GM23338 (cell line): ENCODE measurements around the gene ARF5. TPM values are rescaled to one million over a fixed set of nuclear protein-coding genes. Genes with fewer than 3 reads are reported as not detected.

ENCODE experiments used
- ATAC-seq: fragments of 200-7000 bp; cut with Tn5 transposase; 3 replicates; pipeline ENCODE4 v1.9.1; 2020
- DNase-seq: peaks from one replicate; pipeline ENCODE4 v3.0.0-alpha.2; 2015; ENCODE audit warnings: low spot score
- H2AFZ ChIP-seq: fragments of 200-600 bp; sonication (generic); 2 replicates; pipeline ENCODE4 v1.8.0; 2016; ENCODE audit warnings: antibody characterized with exemption, mild to moderate bottlenecking, moderate library complexity
- H3F3A ChIP-seq: fragments of 200-600 bp; sonication (generic); replicated peaks from 2 replicates; pipeline ENCODE4 v1.8.0; 2017; ENCODE audit warnings: antibody characterized with exemption, mixed run types, low read depth
- H3K27ac ChIP-seq: fragments of 200-600 bp; sonication (generic); 2 replicates; pipeline ENCODE4 v1.6.1; 2016; ENCODE audit warnings: low read depth
- H3K27me3 ChIP-seq: fragments of 200-600 bp; sonication (generic); 2 replicates; pipeline ENCODE4 v1.8.0; 2016; ENCODE audit warnings: mild to moderate bottlenecking, mixed run types, moderate library complexity; ENCODE audit not compliant: insufficient read depth
- H3K36me3 ChIP-seq: fragments of 200-600 bp; sonication (generic); 2 replicates; pipeline ENCODE4 v1.8.0; 2016; ENCODE audit warnings: mild to moderate bottlenecking; ENCODE audit not compliant: insufficient read depth
- H3K4me1 ChIP-seq: fragments of 200-600 bp; sonication (generic); 2 replicates; pipeline ENCODE4 v1.8.0; 2016; ENCODE audit warnings: mild to moderate bottlenecking, moderate library complexity; ENCODE audit not compliant: insufficient read depth
- H3K4me2 ChIP-seq: fragments of 200-600 bp; sonication (generic); 2 replicates; pipeline ENCODE4 v1.7.1; 2017; ENCODE audit warnings: mixed run types
- H3K4me3 ChIP-seq: fragments of 200-600 bp; sonication (generic); 2 replicates; pipeline ENCODE4 v1.6.1; 2016; ENCODE audit warnings: mixed run types
- H3K79me2 ChIP-seq: fragments of 200-600 bp; sonication (generic); replicated peaks from 2 replicates; pipeline ENCODE4 v1.8.0; 2017; ENCODE audit warnings: mild to moderate bottlenecking; ENCODE audit not compliant: insufficient read depth
- H3K9me2 ChIP-seq: fragments of 200-600 bp; sonication (generic); 2 replicates; pipeline ENCODE4 v1.8.0; 2017; ENCODE audit not compliant: insufficient read depth
- H4K20me1 ChIP-seq: fragments of 200-600 bp; sonication (generic); replicated peaks from 2 replicates; pipeline ENCODE4 v1.8.0; 2017; ENCODE audit warnings: mild to moderate bottlenecking; ENCODE audit not compliant: insufficient read depth
- H3K27ac Mint-ChIP-seq: 2 replicates; pipeline ENCODE4 v1.8.0; 2020; ENCODE audit warnings: inconsistent platforms, mild to moderate bottlenecking, moderate library complexity, mixed read lengths
- H3K27me3 Mint-ChIP-seq: 3 replicates; pipeline ENCODE4 v1.8.0; 2022; ENCODE audit warnings: low read depth, mild to moderate bottlenecking, moderate library complexity, mixed read lengths, inconsistent platforms; ENCODE audit not compliant: insufficient read depth, poor library complexity
- H3K36me3 Mint-ChIP-seq: 3 replicates; pipeline ENCODE4 v1.8.0; 2021; ENCODE audit warnings: low read depth, mild to moderate bottlenecking, inconsistent platforms, moderate library complexity, mixed read lengths
- H3K4me1 Mint-ChIP-seq: 3 replicates; pipeline ENCODE4 v1.8.0; 2020; ENCODE audit warnings: mild to moderate bottlenecking, inconsistent platforms, mixed read lengths
- H3K4me3 Mint-ChIP-seq: 3 replicates; pipeline ENCODE4 v1.8.0; 2021; ENCODE audit warnings: moderate library complexity, mild to moderate bottlenecking, inconsistent platforms, mixed read lengths
- H3K9me3 Mint-ChIP-seq: 3 replicates; pipeline ENCODE4 v1.8.0; 2020; ENCODE audit warnings: moderate library complexity, mild to moderate bottlenecking, inconsistent platforms, mixed read lengths
- CREB1 ChIP-seq: fragments of 250-450 bp; sonication (Bioruptor Pico); IDR thresholded peaks from 2 replicates; pipeline ENCODE4 v1.5.0; 2020; ENCODE audit warnings: low read depth, mild to moderate bottlenecking, moderate library complexity
- ETS1 ChIP-seq: IDR thresholded peaks from 2 replicates; pipeline ENCODE4 v1.6.1; 2016; ENCODE audit warnings: antibody characterized with exemption
- EZH2 ChIP-seq: fragments of 200-600 bp; sonication (generic); IDR thresholded peaks from one replicate; pipeline ENCODE4 v1.8.0; 2017; ENCODE audit warnings: antibody characterized with exemption, mild to moderate bottlenecking, low read depth; ENCODE audit not compliant: unreplicated experiment
- EZH2phosphoT487 ChIP-seq: fragments of 200-600 bp; sonication (generic); IDR thresholded peaks from one replicate; pipeline ENCODE4 v1.8.1; 2018; ENCODE audit warnings: antibody characterized with exemption; ENCODE audit not compliant: unreplicated experiment
- JUNB ChIP-seq: IDR thresholded peaks from one replicate; pipeline ENCODE4 v1.6.1; 2016; ENCODE audit warnings: antibody characterized with exemption; ENCODE audit not compliant: unreplicated experiment
- NANOG ChIP-seq: IDR thresholded peaks from 2 replicates; pipeline ENCODE4 v1.6.1; 2016; ENCODE audit warnings: antibody characterized with exemption, borderline replicate concordance
- POLR2AphosphoS5 ChIP-seq: IDR thresholded peaks from 2 replicates; pipeline ENCODE4 v1.6.1; 2016; ENCODE audit warnings: antibody characterized with exemption, low read depth
- STAT1 ChIP-seq: IDR thresholded peaks from one replicate; pipeline ENCODE4 v1.6.1; 2016; ENCODE audit warnings: antibody characterized with exemption; ENCODE audit not compliant: unreplicated experiment
- ZNF114 ChIP-seq: fragments of 250-450 bp; sonication (Bioruptor Pico); IDR thresholded peaks from 2 replicates; pipeline ENCODE4 v1.5.0; 2020; ENCODE audit warnings: mild to moderate bottlenecking, moderate library complexity
- ZNF462 ChIP-seq: fragments of 250-450 bp; sonication (Bioruptor Pico); IDR thresholded peaks from 2 replicates; pipeline ENCODE4 v1.5.0; 2020; ENCODE audit warnings: mild to moderate bottlenecking, moderate library complexity
- polyA plus RNA-seq: library from polyadenylated mRNA; unstranded; fragments of >200 nt; fragmentation: Nextera tagmentation; extraction: Ambion mirVana; gene quantifications from 2 replicates; pipeline ENCODE4 v1.2.1, GENCODE V29; 2016
- total RNA-seq: library from RNA; depleted of rRNA; stranded (reverse); fragments of >200 nt; shearing (Covaris generic); gene quantifications from 2 replicates; pipeline ENCODE4 v1.2.3, GENCODE V29; 2014

The ARF5 gene
- total and polyA plus RNA-seq, 2 experiments from 2014 or later = 196 to 201 TPM

GRCh38 chr7:127589896-127590295 is 1.7 kb downstream of the ARF5 start (continued):
- no peak for TF ChIP-seq ZNF462

- Histone ChIP-seq H3K36me3 (peaks cover 10% of the 10 kb centered on the region), H2AFZ (no peak overlapping the region), H3K27me3 (peaks cover 17% of the 10 kb centered on the region), H3K4me1 (peaks cover 15% of the 10 kb centered on the region), H3F3A (peaks cover 4% of the 10 kb centered on the region), H3K4me2 (no peak overlapping the region), H4K20me1 (peaks cover 12% of the 10 kb centered on the region), H3K9me2 (no peaks in the 10 kb centered on the region), H3K79me2 (peaks cover 12% of the 10 kb centered on the region), H3K4me3 (no peak overlapping the region), H3K27ac (no peak overlapping the region)
- no peak for ATAC-seq
- H3K27ac Mint-ChIP-seq = no peak overlapping the region
- no peak for DNase-seq
- H3K4me1 Mint-ChIP-seq = peaks cover 15% of the 10 kb centered on the region
- H3K36me3 Mint-ChIP-seq = peaks cover 26% of the 10 kb centered on the region
- peaks cover 28% of the 10 kb centered on the region for H3K27me3 Mint-ChIP-seq
- no peaks in the 10 kb centered on the region; the same call in 2 of the 3 replicates for H3K9me3 Mint-ChIP-seq
- H3K4me3 Mint-ChIP-seq = no peak overlapping the region
- TF ChIP-seq STAT1 (no peak), NANOG (no peak), POLR2AphosphoS5 (no peak), CREB1 (no peak), ETS1 (no peak), JUNB (no peak), EZH2 (no peak), ZNF114 (CRISPR knock-in tag) (no peak), ZNF462 (no peak), EZH2phosphoT487 (no peak)
These were observed 3.0 kb downstream of the ARF5 start for GRCh38 chr7:127591189-127591588.
